Activated naive CD4-positive, alpha-beta T cell treated with Interleukin-2 at 50 U/mL for 16 hours (primary cell): ENCODE data around the gene PPP1R12B.
"Not testable (repeated sequence)": the region's sequence is repeated elsewhere in the genome, so short reads cannot be mapped to it uniquely, and the experiment has no call there.

ENCODE experiments used
- DNase-seq: peaks from one replicate; pipeline ENCODE4 v3.0.0-alpha.2; 2020

PPP1R12B gene

DNA sequence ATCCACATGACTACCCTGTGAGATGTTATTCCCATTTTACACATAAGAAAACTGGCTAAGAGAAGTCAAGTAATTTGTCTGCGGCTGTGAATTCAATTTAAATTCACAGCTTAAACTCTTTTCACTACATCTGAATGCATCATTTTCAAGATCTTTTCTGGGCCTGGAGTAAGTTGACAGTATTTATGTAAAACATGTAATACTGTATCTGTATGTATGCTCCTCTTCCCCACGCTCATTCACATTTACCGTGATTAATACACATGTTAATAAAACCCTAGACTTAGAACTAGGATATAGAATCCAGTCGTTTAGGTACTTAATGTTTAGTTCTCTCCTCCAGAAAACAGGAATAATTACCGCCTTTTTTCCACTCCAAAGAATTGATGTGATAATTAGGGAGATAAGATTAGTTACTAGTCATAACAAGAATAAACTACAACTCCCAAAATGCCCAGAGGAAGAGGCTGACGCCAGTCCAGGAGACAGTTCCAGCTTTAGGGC, 442 bp upstream of the PPP1R12B start:
- DNase-seq, result no peak

DNA sequence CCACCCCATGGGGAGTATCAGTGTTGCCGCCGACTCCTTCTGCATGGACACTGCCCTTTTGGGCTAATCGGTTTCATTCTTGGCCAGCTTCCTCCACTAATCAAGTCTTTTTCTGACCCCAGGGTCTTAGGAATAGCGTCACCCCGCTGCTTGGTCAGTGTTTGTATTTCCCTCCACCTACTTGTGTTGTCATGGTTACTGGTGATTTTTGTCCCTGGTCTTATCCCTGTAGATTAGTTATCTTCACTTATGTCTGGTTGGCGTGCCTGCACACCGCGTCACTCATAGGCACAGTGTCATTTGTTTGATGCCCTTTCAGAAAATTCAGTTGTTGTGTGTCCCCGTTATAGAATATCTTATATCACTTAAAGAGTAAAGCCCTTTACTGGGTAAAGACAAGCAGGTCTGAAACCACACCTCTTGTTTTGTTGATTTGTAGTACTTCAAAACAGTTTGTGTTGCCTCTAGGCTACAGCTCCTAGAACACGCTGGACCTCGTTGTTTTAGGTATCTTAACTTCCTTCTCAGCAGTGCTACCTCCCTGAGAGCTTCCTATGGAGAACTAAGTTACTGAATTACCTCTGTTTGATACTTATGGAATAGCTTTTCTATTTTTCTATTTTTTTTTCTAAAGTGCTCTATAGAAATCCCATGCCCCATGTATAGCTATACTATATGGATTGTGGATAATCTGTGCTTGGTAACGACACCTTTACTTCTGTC, 868 bp downstream of the PPP1R12B start:
- DNase-seq, result no peak

DNA sequence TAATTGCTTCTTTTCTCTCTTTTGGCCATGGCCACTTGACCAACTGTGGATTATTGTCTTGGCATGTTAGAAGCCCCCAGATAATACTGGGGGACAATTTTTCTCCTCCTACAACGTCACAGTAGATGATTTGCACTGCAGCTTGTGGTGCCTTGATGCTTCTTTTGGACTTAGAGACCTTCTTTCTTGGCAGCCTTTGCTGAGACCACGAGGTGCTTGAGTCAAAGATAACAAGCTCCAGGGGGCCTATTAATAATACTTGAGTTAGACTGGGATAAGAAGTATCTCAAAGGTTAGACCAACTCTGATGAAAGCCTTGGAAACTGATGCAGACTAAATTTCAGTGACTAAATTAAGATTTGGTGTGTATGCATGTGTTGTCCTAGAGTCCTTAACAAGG, 3.2 kb downstream of the PPP1R12B start:
- DNase-seq, result no peak

DNA sequence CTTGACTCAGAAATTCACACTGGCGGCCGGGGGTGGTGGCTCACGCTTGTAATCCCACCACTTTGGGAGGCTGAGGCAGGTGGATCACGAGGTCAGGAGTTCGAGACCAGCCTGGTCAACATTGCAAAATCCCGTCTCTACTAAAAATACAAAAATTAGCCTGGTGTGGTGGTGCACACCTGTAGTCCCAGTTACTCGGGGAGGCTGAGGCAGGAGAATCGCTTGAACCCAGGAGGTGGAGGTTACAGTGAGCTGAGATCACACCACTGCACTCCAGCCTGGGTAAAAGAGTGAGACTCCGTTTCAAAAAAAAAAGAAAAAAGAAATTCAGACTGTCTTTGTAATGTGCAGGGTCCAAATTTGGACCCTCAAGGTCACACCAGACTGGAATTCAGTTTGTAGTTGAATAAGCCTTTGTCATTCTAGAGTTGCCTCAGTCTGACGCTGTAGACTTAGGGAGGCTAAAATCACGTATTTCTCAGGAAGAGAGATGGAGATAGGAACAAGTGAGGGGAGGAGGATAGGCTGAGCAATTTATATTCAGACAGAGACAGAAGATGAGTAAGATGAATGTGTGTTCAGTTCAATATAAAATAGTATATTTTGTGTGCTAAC, 4.2 kb downstream of the PPP1R12B start:
- DNase-seq, result not testable (repeated sequence)

DNA sequence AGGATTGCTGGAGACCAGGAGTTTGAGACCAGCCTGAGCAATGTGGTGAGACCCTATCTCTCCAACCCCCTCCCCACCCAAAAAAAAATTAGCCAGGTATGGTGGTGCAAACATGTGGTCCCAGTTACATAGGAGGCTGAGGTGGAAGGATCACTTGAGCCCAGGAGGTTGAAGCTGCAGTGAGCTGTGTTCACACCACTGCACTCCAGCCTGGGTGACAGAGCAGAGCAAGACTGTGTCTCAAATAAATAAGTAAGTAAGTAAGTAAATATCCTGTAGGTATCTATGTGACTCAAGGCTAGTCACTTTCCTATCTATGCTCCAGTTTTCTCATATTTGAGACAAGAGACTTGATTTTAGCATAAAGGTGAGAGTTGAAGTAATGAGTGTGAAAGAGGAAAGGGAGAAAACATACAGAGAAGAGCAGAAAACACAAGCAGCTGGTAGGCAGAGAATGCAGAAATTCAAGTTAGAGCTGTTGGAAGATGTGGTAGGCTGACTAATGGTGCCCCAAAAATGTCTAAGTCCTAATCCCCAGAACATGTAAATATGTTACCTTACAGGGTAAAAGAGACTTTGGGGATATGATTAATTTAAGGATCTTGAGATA, 7.5 kb downstream of the PPP1R12B start:
- DNase-seq, result no peak

DNA sequence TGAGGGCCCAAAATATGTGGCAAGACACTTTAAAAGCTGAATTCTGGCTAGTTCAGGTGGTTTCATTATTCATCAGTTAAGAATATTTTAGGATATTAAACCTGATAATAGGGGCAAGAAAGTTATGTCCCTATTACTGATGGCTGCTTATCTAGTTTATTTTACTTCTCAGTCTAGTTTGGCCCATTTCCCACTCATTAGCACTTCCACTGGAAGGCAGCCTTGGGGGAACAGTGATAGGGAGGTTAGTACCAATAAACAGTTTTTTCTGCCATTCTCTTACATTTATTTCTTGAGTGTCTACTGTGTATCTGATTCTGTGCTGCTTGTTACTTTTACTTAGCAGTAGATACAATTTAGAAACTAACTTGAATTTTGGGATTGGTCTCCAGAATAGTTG, 9.0 kb downstream of the PPP1R12B start:
- DNase-seq, result no peak

DNA sequence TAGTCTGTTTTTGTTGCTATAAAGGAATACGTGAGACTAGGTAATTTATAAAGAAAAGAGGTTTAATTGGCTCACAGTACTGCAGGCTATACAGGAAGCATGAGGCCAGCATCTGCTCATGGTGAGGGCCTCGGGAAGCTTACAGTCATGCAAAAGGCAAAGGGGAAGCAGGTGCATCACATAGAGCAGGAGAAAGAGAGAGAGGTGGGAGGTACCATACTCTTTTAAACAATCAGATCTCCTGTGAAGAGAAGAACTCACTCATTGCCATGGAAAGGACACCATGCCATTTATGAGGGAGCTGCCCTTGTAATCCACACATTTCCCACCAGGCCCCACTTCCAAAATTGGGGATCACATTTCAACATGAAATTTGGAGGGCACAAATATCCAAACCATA, 12.7 kb downstream of the PPP1R12B start:
- DNase-seq, result no peak

DNA sequence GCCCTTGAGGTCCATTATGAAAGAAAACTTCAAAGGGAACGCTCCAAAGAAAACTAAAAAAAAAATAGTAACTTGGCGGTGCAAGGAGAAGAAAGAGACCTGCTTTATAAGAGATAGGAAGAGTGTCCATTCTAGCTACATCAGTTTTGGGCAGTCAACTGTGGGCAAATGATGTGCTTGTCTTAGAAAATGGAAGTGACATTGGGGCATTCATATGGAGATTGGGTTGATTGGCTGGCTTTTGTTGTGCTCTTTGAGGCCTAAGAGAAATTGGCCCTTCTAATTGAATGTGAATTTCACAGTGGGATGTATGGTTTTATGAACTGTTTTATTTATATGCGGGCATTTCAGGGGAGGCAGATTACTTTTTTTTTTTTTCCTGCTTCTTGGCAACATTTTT, 13.2 kb downstream of the PPP1R12B start:
- no peak for DNase-seq

DNA sequence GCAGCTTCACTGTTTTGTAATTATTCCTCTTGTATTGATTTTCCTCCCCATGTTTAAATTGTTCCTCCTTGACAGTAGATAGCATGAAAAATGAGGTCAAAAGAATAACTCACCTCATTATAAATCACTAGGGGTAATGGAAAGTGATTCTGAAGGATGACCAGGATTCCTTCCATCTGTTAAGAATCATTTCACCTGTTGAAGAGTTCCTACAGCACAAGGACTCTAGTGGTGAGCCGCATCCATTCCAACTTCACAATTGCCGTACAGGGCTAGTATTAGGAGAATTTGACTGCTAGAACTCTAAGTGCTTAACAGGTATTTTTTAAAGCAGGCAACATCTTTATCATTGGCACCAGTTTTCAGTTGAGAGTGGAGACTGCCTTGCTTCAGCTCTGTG, 13.7 kb downstream of the PPP1R12B start:
- no peak for DNase-seq

DNA sequence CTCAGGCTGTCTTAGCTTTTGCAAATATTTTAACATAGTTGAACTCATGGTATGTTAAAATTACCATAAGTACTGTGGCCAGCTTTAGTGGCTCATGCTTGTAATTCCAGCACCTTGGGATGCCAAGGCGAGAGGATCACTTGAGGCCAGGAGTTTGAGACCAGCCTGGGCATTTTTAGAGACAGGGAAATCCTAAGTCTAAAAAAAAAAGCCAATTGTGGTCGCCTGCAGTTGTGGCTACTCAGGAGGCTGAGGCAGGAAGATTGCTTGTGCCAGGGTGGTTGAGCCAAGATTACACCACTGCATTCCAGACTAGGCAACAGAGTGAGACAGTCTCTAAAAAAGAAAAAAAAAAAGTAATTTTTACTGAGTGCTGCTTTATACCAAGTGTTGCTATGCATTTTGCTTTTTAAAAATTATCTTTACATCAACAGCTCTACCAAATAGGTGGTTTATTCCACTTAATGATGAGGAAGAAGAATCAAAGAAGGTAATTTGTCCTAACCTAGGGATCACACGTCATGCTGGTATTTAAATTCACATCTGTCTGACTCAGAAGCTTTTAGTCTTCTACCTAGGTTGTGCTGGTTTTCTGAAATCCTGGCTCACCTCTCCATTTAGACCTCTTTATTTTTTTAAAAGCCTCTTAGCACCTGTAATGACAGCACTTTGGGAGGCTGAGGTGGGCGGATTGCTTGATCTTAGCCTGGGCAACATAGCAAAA, 16.8 kb downstream of the PPP1R12B start:
- DNase-seq, result no peak

DNA sequence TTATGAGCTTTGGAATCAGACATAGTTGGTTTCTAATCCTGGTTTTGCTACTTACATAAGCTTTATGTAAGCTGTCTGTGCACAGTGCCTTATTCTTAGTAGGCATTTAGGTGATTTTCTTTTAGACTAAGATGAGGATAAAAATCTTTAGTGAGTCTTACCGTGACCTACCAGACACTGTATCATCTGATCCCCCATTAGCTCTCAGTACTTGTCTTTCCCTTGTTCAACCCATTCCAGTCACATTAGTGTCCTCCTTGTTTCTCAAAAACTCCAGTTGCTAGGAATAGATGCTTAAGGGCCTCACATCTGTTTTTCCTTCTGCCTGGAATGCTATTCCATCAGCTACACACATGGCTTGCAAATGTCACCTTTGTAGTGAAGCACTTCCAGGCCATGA, 18.8 kb downstream of the PPP1R12B start:
- DNase-seq, result no peak

DNA sequence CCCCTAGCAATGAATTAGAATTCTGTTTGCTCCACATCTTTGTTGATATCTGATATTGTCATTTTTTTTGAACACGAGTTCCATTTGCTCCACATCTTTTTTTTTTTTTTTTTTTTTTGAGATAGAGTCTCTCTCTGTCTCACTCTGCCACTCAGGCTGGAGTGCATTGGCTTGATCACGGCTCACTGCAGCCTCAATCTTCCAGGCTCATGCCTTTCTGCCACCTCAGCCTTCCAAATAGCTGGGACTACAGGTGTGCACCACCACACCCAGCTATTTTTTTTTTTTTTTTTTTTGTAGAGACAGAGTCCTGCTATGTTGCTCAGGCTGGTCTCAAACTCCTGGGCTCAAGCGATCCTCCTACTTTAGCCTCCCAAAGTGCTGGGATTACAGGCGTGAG, 22.4 kb downstream of the PPP1R12B start:
- not testable (repeated sequence) for DNase-seq

DNA sequence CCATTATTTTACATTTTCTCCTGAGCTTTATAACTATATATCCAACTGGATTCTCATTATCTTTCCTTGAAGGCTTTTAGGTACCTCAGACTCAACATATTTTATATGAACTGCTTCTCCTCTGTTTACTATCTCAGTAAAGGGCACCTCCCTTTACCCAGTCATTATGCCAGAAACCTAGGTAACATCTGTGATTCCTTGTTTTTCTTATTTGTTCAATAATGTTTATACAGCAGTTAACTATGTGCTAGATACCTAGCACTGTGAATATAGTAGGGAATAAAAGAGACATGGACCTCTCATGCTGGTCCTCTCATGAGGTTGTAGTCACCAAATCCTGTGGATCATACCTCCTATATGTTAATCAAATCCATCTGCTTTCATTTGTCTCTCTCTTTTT, 25.6 kb downstream of the PPP1R12B start:
- DNase-seq, result no peak

DNA sequence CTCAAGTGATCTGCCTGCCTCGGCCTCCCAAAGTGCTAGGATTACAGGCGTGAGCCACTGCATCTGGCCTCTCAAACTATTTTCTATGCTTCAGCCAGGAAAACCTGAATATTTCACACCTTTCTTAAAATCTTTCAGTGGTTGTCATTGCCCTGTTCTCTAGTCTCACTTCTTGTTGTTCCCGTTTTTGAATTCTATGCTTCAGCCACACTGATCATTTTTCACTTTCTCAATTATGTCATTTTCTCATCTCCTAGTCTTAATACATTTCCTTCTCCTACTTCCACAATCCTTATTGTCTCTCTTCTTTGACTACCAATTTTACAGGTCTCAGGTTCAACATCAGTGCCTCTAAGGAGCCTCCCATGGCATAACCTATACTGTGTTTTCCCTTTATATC, 26.7 kb downstream of the PPP1R12B start:
- not testable (repeated sequence) for DNase-seq

DNA sequence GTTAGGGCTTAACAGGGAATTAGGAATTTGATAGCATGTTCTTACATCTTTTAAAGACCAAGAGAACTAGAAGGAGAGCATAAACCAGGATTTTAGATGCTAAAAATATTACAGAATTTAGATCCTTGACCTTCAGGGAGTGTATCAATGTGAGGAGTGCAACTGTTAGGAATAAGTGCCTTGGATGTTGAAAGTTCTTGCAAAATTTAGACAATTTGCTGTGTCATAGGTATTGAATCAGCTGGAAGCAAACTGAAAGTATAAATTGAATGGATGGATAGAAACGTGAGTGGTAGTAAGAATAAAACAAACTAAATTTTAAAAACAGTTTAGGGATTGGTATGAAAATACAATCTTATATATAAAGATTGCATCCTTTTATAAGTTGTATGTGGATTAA, 27.7 kb downstream of the PPP1R12B start:
- DNase-seq, result no peak

DNA sequence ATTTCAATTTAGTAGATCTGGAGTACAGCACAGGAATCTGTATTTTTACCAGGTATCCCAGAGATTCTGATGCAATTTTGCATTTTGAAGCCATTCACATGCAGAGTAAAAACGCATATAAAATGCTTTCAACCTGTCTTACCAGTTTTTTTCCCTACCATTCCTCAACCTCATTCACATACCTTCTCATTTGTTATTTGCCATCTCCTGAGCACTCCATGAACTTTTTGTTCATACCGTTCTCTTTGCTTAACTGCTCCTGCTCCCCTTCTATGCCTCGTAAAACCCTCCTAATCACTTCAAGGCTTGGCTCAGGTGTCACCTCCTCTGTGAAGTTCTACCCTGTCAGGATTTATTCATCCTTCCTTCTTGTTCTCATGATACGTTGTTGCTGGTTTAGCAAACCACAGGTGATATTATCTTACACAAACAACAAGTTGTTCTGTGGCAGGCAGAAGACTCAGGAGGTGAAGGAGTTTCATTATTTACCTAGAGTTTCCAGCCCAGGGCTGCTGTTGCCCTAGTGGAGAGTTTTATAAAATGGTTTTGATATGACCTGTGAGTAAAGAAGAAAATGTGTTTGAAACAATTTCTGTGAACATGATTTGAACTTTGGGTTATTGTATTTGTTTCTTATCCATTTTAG, 31.5 kb downstream of the PPP1R12B start:
- peak; percentile 7 for DNase-seq

DNA sequence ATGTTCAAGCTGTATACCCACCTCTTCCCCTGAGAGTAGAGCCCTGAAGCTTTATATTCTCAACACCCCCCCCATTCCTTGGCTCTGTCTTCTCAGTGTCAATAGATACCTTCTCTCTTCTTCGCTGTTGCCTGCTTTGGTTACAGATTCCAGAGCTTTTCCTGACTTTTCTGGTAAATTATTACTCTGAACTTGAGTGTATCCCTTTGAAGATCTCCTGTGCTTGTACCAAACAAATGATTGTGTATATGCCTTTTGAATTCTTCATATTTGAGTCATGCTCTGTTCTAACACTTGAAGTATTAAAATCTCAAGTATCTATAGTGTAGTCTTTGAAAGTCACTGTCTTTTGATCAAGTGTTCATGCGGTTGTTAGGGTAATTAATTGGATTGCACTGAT, 32.0 kb downstream of the PPP1R12B start:
- not testable (repeated sequence) for DNase-seq

DNA sequence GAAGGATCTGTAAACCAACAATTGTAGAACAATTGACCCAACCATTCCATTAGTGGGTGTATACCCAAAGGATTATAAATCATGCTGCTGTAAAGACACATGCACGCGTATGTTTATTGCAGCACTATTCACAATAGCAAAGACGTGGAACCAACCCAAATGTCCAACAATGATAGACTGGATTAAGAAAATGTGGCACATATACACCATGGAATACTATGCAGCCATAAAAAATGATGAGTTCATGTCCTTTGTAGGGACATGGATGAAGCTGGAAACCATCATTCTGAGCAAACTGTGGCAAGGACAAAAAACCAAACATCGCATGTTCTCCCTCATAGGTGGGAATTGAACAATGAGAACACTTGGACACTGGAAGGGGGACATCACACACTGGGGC, 33.4 kb downstream of the PPP1R12B start:
- not testable (repeated sequence) for DNase-seq

DNA sequence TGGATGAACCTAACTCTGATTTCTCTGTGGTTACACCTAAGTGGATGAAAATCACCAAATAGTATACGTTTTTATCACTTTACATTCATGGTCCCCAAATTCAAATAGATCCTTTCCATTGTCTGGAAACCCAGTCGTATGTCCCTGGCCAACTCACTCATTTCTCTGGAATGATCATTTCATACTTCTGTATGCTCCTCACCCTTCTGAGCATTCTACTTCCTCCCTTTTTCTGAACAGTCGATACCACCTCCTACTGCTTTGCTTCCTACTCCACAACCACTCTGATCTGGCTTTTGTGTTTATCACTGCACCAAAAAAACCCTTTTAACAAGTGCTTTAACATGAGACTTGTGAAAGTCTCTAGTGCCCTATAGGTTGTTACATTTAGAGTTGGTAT, 47.3 kb downstream of the PPP1R12B start:
- not testable (repeated sequence) for DNase-seq

DNA sequence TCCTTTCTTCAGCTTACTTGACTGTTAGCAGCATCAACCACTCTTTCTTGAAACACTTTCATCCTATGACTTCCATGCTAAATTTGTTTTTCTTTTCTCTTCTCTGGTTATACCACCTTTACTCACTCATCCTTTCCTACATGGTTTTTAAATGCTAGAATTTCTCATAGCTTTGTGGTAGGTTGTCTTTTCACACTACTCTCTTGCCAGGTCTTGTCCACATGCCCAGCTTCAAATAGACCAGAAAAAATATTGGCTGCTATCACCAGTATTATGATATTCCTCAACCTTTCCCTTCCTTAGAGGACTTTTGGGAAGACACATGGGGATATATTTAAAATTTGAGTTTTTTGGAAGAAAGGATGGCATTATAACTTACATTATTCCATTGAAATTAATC, 48.8 kb downstream of the PPP1R12B start:
- DNase-seq, result no peak

DNA sequence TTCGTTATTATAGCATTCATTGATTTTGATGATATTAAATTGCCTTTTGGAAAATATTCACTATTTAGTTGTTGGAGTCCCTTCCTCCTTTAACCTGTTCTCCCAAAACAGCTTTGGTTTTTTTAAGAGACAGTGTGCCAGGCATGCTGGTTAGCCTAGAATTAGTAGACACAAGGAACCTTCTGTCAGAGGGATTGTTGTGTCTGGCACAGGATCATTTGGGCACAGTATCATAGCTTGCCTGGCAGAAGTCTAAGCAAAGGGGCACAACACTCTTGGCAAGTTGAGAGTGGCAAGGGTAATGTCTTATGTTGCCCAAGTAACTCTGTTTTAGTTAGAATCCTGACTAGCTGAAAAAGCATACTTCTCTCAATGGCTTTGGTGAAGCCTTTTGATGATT, 49.9 kb downstream of the PPP1R12B start:
- not testable (repeated sequence) for DNase-seq

DNA sequence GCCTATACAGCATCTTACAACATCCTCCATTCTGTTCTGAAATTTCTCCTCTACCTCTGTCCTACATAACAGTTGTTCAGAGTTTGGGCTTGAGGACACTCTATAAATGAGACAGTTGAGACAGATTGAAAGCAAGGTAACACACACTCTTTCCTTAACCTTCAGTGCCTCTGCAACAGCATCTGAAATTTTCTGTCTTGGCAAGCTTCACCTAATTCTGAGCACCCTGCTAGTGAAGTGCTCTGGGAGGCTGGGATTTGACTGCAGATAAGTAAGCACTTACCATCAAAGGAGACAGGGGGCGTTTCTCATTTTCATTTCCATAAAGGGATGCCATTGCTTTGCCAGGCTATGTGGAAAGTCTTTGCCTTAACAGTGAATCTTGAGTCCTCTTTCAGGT, 53.3 kb downstream of the PPP1R12B start:
- DNase-seq, result not testable (repeated sequence)

DNA sequence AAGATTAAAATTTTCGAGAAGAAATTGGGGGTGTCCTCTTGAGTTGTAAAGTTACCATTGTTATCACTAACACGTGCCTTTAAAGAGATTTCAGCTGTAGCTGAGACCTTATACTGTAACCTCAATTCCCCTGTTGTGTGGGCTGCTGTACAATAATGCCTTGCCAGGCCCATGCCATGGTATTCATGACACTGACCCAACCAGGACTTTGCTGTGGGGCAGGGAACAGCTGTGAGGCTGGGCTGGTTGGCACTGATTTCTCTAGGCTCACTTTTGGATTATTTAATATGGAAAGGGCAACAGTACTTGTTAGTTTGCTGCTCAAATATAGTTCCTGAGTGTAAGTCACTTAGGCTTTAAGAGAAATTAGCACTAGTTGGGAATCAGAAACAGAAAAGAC, 54.9 kb downstream of the PPP1R12B start:
- not testable (repeated sequence) for DNase-seq
